ENCODE measurements around the gene RGL3.

DNA sequence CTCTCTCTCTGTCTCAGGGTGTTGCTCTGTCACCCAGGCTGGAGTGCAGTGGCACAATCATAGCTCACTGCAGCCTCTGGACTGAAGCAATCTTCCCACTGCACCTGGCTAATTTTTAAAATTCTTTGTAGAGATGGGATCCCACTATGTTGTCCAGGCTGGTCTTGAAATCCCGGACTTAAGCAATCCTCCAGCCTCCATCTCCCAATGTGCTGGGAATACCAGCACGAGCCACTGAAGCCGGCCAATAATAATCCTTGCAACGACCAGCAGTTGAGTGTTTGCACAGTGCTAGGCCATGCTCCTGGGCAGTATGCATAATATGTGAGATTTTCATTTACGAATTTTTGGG is 34.4 kb downstream of the RGL3 start:
- TF ChIP-seq, protein P1, sequence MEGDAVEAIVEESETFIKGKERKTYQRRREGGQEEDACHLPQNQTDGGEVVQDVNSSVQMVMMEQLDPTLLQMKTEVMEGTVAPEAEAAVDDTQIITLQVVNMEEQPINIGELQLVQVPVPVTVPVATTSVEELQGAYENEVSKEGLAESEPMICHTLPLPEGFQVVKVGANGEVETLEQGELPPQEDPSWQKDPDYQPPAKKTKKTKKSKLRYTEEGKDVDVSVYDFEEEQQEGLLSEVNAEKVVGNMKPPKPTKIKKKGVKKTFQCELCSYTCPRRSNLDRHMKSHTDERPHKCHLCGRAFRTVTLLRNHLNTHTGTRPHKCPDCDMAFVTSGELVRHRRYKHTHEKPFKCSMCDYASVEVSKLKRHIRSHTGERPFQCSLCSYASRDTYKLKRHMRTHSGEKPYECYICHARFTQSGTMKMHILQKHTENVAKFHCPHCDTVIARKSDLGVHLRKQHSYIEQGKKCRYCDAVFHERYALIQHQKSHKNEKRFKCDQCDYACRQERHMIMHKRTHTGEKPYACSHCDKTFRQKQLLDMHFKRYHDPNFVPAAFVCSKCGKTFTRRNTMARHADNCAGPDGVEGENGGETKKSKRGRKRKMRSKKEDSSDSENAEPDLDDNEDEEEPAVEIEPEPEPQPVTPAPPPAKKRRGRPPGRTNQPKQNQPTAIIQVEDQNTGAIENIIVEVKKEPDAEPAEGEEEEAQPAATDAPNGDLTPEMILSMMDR (IDR thresholded peaks at IDR 0.05), result no peak
- no peak for TF ChIP-seq ZFX (IDR thresholded peaks at IDR 0.05; ENCODE audit: borderline replicate concordance)
